HTR-8/SVneo (cell line): ENCODE data around the gene SBF2.

Source experiments
- DNase-seq: peaks from one replicate; pipeline ENCODE4 v3.0.0; 2011; ENCODE audit warnings: low spot score, mixed read lengths; ENCODE audit not compliant: insufficient read length
- FAIRE-seq: peaks from 2 replicates; lab custom pipeline; 2011; peaks lifted over from hg19 to GRCh38; lab: Jason Lieb, UNC

SBF2 gene

DNA sequence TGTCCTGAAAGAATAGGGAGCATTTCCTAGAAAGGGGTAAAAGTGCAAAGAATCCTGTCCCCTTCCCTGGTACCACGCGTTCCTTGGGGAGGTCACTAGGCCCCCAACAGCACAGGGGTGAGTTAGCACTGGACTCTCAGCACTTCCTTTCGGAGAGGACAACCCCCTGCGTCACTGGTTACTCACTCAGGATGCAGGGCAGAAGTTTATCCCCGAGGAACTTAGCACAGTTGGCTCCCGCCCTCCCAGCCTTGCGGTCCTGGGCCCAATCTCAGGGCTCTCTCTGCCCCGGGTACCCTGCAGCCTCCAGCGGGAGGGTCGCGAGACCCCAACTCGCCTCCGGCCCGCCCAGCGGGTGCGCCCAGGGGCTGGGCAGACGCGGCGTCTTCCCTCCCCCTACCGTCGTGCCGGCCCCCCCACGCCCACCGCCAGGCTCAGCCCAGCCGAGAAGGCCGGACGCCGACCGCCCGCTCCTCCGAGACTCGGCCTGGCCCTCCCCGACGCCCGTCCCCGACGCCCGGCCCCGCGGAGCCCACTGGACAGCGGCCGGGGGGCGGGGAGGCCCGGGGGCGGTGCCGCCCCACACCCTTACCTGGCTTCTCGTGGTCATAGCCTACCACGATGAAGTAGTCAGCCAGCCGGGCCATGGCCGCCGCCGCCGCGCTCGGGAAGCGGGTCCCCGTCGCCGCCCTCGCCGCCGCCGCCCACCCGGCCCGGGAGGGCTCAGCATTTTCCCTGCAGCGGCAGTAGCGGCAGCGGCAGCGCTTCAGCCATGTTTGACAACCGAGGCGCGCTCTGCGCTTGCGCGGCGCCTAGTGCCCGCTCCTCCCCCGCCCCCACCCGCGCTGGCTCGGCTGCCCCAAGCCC is at the start of gene SBF2:
Gene SBF2, minus strand, starts transcription at position 797 of the 867 bp plus-strand sequence. Its CDS starts 150 bp downstream, at position 647.
- DNase-seq (no peak), FAIRE-seq (peak; percentile 78)

DNA sequence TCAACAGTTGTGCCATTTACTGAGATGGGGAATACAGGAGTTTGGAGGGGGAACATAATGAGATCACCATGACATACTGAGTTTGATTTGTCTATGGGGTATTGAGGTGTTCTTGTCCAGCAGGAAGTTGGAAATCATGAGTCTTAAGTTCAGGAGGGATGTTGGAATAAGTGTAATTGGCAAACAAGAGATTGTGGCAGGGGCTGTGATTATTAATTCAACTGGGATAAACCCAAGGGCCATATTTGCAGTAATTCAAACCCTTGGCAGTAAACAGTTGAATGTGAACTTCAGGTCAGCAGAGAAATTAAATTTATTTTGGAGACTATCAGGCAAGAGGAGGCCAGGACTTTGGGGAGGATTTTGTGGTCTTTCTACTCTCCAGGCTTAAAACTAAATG is 44.3 kb upstream of the SBF2 start:
- no peak for DNase-seq
- no peak for FAIRE-seq

DNA sequence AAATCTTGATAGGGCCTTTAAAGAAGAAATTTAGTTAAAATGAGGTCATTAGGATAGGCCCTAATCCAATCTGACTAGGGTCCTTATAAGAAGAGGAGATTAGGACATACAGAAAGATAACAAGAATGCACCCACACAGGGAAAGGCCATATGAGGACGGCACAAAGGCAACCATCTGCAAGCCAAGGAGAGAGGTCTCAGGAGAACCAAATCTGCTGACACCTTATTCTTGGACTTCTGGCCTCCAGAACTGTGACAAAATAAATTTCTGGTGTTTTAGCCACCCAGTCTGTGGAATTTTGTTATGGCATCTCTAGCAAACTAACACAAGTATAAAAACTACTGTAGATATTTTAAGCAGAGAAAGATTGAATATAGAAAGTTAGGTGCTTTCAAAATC is 39.5 kb upstream of the SBF2 start:
- no peak for FAIRE-seq

DNA sequence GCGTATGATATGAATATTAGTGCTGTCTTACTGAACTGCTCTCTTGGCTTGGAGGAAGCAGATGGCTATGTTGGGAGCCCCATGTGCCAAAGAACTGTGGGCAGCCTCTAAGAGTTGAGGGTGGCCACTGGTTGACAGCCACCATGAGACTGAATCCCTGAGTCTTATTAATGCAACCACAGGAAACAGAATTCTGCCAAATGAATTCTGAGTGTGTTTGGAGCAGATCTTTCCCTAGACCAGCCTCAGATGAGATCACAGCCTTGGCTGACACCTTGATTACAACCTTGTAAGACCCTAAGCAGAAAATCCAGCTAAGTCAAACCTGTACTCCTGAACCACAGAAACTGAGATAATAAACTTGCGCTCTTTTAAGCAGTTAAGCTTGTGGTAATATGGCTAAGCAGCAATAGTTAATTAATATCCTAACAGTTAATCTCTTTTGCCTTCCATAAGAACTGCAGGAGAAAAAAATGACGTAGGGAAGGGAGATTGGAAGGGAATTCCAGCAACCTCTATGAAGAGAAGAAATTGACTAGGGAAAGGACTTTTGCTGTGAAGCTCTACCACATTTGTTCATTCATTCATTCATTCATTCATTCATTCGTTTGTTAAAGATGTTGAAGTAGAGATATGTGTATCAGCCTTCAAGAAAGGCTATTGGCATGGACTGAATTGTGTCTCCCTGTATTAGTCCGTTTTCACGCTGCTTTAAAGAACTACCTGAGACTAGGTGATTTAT is 37.7 kb upstream of the SBF2 start:
- FAIRE-seq (no peak), DNase-seq (no peak)

More for the DNA sequence above, 39.5 kb upstream of the SBF2 start:
- no peak for DNase-seq

DNA sequence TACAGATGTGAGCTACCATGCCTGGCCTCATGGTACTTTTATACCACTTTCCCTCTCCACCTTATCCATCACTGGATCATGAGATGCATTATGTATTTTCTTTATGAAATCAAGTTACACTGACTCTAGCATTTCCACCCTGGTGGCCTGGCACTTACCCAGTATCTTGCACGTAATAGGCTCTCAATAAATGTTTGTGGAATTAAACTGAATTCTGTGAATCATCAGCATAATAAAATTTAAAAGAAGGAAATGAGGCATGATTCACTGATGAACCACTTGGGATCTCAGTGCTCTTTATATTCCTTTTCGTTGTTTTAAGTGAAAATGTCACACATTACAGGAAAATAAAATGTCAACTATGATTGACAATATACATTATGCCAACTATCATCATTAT is 35.9 kb upstream of the SBF2 start:
- DNase-seq: no peak
- FAIRE-seq: peak; percentile 13

DNA sequence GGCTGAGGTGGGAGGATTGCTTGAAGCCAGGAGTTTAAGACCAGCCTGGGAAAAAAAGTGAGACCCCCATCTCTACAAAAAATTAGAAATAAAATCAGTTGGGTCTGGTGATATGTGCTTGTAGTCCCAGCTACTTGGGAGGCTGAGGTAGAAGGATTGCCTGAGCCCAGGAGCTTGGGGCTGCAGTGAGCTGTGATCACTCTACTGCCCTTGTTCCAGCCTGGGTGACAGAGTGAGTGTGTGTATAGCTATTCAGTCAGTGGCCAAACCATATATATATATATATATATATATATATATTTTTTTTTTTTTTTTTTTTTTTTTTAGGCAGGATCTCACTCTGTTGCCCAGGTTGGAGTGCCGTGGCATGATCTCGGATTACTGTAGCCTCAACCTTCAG is 35.3 kb upstream of the SBF2 start:
- DNase-seq: no peak
- no peak for FAIRE-seq

DNA sequence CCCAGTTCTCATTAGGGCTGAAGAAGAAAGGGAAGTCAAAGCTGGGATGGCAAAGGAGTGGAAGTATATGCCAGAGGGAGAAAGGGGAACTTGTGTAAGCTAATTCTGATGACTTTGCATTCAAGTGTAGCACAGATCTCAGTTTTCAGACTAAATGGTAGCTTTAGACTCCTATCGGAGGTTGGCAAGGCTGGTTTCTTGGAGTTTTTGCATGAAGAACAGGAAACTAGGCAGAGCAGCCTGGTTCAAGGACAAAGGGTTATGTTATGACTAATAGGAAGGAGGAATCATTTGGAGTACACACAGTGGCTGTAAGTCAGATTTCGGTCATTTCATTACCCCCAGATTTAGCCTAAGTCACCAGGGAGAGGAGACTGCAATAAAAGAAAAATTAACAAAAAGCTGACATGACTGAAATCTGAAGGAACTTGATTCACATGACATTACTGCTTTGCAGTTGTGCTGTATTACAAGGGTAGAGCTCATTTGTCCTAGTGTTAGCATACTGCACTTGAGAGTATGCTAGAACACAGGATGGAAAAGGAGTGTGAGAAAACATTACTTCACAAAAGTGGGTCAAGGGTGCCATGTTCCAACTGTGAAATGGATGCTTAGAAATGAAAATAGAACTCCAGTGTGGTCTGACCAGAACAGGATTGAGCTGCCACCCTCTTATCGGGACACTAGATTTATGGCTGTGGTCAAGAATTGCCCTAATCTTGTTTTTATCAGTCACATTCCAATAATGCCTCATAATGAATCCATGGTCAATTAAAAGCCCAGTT is 34.5 kb upstream of the SBF2 start:
- DNase-seq (no peak), FAIRE-seq (peak; percentile 48)

DNA sequence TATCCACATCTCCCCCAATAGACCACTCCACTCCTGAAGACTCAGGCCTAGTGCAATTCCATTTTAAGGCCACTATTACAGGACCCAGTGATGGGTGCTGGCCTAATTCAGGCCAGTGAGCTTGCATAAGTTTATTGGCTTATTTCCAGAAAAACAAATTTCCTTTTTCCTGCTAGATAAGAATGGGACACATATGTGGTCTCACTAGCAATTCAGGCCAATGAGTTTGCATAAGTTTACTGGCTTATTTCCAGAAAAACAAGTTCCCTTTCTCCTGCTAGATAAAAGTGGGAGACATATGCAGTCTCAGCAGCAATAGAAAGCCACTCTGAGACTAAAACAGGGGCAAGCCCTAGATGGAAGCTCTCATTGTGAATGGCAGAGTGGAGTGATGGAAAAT is 33.2 kb upstream of the SBF2 start:
- DNase-seq (no peak), FAIRE-seq (no peak)

DNA sequence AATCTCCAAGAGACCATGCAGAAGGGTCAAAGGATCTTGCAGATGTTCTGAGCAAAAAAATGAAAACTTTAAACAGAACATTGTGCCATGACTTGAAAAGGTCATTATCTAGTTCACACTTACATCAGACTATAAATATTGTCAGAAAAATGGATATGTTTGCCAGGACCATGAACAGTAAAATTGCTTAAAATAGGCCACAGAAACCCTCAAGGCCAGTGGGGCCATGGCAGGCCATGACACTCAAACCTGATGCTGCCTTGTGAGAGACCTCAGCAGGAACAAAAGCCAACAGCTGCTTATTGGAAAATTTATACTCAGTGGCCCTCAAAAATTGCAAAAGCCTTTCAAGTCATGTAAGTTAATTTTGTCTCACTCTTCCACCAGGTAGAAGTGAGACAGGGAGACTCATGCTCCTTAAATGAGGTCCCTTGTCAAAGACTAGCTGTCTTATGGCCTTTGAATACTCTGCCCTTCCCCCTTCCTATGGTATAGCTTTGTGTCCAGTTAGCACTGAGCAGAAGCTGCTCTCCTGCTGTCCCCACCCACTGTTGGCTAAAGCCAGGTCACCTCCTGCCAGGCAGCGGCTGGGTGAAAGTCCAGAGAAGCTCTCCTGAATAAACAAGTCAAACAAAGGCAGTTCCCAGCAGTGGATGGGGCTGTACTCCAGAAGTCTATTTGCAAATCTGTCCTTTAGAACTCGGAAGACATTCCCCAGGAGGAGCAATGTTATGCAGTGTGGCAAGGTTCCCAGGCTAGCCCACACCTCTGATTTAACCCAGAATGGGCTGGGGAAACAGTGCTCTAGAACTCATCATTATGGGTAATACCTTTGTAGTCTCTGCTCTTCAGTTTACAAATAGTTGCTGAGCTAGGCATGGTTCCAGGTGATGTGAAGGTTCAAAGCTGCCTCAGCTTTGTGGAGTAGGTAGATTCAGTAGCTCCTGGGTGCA is 32.3 kb upstream of the SBF2 start:
- no peak for DNase-seq
- FAIRE-seq: no peak

DNA sequence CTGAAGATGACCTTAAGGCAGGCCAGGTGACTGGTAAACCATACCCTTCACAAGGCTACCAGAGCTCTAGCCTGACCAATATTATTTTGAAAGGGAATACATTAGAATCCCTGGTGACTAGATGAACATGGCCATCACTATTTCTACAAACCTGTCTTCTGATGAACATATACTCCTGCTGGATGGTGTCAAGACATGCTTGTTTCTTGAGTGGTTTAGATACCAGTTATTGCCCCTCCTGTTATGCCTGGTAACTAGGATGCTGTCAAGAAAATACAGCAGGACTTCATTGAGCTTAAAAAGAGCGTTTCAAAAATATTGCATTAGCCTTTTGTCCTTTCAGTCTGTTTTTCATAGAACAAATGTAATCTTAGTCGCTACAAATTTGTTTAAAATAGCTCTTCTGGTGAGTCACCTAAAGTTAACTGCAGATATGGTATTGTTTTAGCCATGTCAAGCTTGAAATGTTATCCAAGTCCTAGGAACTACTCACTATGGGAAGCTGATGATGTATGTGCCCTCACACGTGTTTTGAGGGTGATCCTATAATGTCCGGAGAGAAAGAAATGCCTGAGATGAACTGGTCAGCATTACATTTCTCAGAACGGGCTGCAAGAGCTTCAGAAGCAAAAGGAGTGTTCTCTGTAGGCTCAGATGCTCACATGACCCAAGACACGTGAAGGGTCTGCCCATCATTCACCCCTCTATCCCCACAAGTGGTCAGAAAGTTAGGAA is 31.4 kb upstream of the SBF2 start:
- no peak for FAIRE-seq

DNA sequence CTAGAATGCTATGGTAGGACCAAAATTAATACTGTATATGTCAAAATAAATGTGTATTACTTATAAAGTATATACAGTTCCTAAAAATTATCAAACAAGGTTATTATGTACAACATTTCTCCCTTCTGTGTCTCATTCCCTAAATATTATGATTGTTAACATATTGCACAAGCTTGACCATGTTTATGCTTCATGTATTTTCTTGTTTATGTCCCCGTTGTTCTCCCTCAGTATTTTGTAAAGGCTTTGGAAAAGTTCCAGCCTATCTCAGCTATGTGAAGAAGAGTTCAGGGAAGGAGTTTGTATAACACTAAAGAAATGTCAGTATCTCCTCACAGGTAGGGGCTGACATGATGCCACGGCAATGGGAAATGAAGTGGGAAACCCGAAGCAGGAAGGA is 30.5 kb upstream of the SBF2 start:
- FAIRE-seq (no peak), DNase-seq (no peak)

More for the DNA sequence above, 31.4 kb upstream of the SBF2 start:
- no peak for DNase-seq

DNA sequence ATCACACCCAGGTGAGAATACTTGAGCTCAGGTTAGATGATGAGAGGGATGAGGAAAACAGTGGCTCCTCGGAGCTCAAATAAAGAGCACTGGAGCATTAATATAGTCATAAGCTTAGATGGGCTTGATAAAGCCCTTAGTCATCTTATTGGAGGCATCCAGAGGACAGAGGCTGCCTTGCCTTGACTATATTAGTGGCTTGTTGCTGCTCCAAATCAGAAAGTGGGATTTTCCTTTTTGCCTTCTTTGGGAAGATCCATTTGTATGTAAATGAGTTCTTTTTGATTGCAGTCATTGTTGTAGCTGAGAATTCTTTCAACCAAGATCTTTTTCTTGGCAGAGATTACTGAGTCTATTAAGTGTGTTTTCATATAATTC is 29.8 kb upstream of the SBF2 start:
- DNase-seq (no peak), FAIRE-seq (no peak)

DNA sequence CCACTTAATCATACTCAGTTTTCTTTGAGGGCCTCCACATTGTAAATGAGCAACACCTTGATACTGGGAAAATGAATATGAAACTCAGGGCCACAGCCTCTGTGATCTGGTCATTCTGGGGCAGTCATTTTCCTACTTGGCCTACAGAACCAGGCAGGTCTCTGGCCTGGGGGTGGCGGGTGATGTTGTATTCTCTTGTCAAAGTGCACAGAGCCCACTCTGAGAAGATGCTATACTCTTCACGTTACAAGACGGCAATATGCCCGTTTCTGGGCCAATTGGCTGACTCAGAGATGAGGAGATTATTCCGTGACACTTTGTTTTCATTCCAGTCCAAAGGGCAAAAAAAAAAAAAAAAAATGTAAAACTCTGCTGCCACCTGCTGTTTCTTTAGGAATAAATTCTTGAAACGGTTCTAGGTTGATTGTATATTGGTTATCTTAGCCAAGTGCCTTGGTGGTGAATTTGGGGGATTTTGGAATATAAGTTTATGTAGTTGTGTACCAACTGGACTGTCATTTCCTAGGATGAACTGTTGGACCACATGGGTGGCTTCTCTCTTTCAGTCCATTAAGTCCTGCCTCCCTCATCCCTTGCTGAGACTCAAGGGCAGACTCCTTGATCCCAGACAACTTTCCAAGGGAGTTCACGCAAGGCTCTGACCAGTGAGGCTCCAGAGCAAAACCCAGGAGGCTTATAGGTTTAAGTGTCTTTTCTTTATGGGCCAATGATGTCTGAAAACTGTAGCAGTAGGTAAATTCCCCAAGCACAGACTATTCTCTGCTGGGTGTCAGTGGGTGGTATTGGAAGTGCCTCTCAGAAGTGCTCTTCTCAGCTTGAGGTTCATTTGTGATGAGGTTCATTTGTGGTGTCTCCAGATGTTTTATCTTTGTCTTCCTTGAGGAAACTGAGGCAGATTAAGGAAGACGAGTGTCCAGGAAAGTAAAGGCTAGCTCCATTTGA is 29.1 kb upstream of the SBF2 start:
- FAIRE-seq (peak; percentile 31), DNase-seq (peak; percentile 70)

DNA sequence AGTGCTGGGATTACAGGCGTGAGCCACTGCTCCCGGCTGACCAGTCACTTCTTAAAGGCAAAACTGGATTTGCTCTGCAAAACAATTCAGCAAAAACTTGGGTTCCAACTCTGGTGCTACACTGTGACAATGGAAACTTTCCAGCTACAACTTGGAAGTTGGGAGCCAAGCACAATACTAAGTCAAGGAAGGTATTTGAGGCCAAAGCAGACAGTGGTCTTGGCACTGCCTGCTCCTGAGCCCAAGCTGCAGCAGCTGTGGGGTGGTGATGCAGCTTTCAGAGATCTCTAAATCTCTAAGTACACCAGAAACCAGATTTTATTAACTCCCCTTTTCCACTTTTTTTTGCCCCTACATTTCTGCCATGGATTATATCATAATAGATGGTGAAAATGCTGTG is 28.4 kb upstream of the SBF2 start:
- FAIRE-seq (no peak), DNase-seq (no peak)

DNA sequence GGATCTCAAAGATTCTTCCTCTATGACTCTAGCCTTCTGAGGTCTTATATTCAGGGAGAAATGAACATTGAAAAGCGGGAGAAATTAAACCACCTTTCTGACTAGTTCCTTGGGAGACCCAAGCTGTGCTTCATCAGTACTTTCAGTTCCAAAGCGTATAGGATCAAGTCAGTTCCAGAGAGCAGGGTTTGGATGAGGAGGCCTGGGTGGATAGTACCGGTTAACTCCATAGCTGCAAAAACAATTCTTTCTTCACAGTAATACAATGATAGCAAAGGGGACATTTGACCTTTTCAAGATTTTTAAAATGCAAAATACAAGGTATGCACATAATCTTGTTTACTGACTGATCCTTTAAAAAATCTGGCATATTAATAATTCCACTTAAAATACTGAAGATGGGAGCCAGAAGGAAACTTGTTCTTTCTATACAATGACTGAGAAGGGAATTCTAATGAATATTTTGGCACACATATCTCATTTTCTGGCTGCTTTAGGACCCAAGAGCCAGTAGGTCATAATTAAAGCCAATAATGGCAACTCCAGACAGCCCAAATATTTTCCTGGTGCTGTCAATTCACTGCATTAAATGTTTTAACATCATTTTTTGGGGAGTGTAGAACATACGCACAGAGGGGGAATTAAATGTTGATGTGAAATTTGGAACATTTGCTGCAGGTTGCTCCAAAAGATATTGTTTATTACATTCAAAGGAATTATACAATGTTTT is 26.9 kb upstream of the SBF2 start:
- no peak for FAIRE-seq
- DNase-seq: no peak

DNA sequence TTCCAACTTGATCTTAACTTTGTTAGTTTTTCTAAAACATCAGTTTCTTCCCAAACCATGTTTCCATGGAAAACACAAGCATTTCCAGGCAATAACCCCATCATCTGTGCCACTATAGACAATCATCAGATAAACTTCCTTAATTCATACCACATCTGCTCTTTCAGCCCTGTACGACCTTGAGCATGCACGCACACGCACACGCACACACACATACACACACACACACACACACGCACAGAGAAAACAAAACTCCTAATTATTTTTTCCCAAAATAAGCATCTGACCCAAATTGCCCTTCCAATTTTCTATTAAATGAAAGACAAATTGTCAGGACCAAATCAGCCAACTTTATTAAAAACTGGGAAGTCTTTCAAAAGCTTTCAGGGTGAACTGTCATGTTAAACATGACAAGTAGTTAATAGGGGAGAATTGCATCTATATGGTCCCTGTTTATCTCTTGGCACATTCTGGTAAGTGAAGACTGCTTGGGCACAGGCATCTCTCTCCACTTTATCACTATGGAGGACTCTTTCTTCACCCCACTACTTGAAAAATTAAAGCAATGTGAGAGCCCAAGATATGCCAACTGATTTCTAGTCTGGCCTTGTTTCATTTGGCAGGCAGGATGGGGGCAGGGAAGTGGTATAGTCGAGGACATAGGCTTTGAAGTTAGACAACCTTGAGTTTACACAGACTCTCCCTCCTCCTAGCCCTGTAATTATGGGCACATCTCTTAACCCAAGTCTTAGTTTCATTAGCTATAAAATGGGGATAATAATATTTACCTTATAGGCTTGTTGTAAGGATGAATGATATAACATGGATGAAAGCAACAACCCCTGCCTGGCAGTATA is 25.9 kb upstream of the SBF2 start:
- no peak for FAIRE-seq

DNA sequence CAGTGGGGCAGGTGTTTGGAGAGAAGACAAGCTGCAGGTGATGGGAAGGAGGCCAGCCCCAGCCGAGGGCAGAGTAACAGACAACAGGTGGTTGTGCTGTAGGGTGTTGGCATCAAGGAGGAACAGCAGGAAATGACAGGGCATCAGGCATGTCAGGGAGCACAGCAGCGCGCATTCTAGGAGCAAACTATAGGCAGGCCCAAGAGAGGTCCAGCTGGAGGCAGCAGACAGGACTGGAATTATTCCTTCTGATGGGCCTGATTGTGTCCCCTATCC is 24.4 kb upstream of the SBF2 start:
- FAIRE-seq (no peak), DNase-seq (no peak)

More for the DNA sequence above, 25.9 kb upstream of the SBF2 start:
- DNase-seq: no peak
